ENCODE results near the gene B4GAT1. TPM values are rescaled to one million over a fixed set of nuclear protein-coding genes. Genes with fewer than 3 reads are reported as not detected.

B4GAT1 gene
- total and polyA plus RNA-seq, 2 of the 13 experiments (the other 11 are each of a cell fraction or from before 2014, with no cell fraction given), result 40.4 to 109 TPM

- no peak for TF ChIP-seq RERE (CRISPR knock-in tag; IDR thresholded peaks at IDR 0.05; ENCODE audit: low read depth)
- TF ChIP-seq AKNA (CRISPR knock-in tag; IDR thresholded peaks at IDR 0.05; ENCODE audit: borderline replicate concordance), result no peak
- TF ChIP-seq MAFF (IDR thresholded peaks at IDR 0.05; ENCODE audit: low read depth, low read length), result no peak
- no peak for TF ChIP-seq AGO1 (IDR thresholded peaks at IDR 0.05; ENCODE audit: low read depth, low read length, poor library complexity, severe bottlenecking)
- 0 out of 2 replicates have a peak, but pooled peaks have one; percentile 46 for TF ChIP-seq ZNF704 (CRISPR knock-in tag; IDR thresholded peaks at IDR 0.05; ENCODE audit: borderline replicate concordance)
- no peak for TF ChIP-seq NR2F2 (IDR thresholded peaks at IDR 0.05; ENCODE audit: borderline replicate concordance, low read depth)
- no peak for TF ChIP-seq ATRX (CRISPR knock-in tag; IDR thresholded peaks at IDR 0.05; ENCODE audit: borderline replicate concordance)
- TF ChIP-seq SMAD9 (CRISPR knock-in tag; IDR thresholded peaks at IDR 0.05), result peak; percentile 54; the same call in 1 of the 2 replicates
- TF ChIP-seq ZSCAN31 (CRISPR knock-in tag; IDR thresholded peaks at IDR 0.05; ENCODE audit: low read depth), result no peak; the same call in 1 of the 2 replicates
- TF ChIP-seq TFE3 (CRISPR knock-in tag; IDR thresholded peaks at IDR 0.05), result no peak
- no peak for TF ChIP-seq ZNF776 (CRISPR knock-in tag; IDR thresholded peaks at IDR 0.05)
- TF ChIP-seq MED8 (CRISPR knock-in tag; IDR thresholded peaks at IDR 0.05; ENCODE audit: insufficient replicate concordance), result no peak
- no peak for TF ChIP-seq HOXA9 (CRISPR knock-in tag; IDR thresholded peaks at IDR 0.05; ENCODE audit: borderline replicate concordance)
- no peak for TF ChIP-seq RFX5 (IDR thresholded peaks at IDR 0.05; ENCODE audit: low read depth, low read length)
Observed at GRCh38 chr11:66311965-66312548, 35.4 kb downstream of the B4GAT1 start (continued).
